ENCODE measurements around the gene PDP2.

DNA sequence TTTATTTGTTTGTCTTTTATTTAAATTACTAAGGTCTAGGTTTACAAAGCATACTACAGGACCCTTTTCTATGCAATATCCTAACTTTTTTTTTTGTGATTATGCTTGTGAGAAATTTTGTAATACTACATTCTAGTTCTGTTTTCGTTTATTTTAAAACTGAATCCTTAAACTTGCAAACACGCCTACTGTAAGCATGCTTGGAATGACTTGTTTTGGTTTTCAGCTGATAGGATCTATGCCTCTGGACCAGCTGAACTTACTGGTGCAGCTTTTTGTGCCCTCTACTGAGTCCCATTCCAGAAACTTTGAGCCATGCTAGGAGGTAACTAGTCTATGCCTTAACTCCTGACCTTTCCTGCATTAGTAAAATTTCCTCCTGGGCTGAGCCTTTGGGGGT, 6.0 kb downstream of the PDP2 start:
- TF ChIP-seq, protein P1, sequence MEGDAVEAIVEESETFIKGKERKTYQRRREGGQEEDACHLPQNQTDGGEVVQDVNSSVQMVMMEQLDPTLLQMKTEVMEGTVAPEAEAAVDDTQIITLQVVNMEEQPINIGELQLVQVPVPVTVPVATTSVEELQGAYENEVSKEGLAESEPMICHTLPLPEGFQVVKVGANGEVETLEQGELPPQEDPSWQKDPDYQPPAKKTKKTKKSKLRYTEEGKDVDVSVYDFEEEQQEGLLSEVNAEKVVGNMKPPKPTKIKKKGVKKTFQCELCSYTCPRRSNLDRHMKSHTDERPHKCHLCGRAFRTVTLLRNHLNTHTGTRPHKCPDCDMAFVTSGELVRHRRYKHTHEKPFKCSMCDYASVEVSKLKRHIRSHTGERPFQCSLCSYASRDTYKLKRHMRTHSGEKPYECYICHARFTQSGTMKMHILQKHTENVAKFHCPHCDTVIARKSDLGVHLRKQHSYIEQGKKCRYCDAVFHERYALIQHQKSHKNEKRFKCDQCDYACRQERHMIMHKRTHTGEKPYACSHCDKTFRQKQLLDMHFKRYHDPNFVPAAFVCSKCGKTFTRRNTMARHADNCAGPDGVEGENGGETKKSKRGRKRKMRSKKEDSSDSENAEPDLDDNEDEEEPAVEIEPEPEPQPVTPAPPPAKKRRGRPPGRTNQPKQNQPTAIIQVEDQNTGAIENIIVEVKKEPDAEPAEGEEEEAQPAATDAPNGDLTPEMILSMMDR (IDR thresholded peaks at IDR 0.05; ENCODE audit: low read depth, low read length, poor library complexity, severe bottlenecking) = no peak
- no peak for TF ChIP-seq EZH2phosphoT487 (IDR thresholded peaks at IDR 0.05; ENCODE audit: borderline replicate concordance, low read length)
